Naive B cell (primary cell): ENCODE results near the gene NANOS3. TPM values are rescaled to one million over a fixed set of nuclear protein-coding genes. Genes with fewer than 3 reads are reported as not detected.

Source experiments
- polyA plus RNA-seq, 6 donors: library from polyadenylated mRNA; unstranded; fragments of 300-500 nt; fragmentation: Illumina TruSeq; gene quantifications; one replicate each; pipeline ENCODE4 v1.2.3, GENCODE V29; 2021; ENCODE audit warnings: low read depth in 6 of 6

Gene NANOS3
- polyA plus RNA-seq, 6 donors from 2014 or later, result not detected

Other genes starting within 250 kb of the NANOS3 start
- gene MRI1, start 112.6 kb upstream of the NANOS3 start, polyA plus RNA-seq, result 10 to 100 TPM in 1 of 6 donors, 1 to 10 TPM in 5; 4.7 to 18.3 (median 8.2) TPM
- 100 to 1,000 TPM; 152 to 189 (median 170) TPM for gene C19orf53, start 102.7 kb upstream of the NANOS3 start, polyA plus RNA-seq
- gene ZSWIM4, start 81.7 kb upstream of the NANOS3 start, polyA plus RNA-seq, result 1 to 10 TPM in 1 of 6 donors, under 1 TPM in 4, not detected in 1; 0.65 to 2.2 (median 0.89) TPM
- under 1 TPM in 2 of 6 donors, not detected in 4; 0.47 to 0.51 TPM for gene BRME1, start 29.0 kb downstream of the NANOS3 start, polyA plus RNA-seq
- gene CC2D1A, start 29.1 kb downstream of the NANOS3 start, polyA plus RNA-seq, result 10 to 100 TPM in 2 of 6 donors, 1 to 10 TPM in 4; 2.9 to 13.9 (median 4.3) TPM
- gene PODNL1, start 61.3 kb downstream of the NANOS3 start, polyA plus RNA-seq, result not detected
- 1 to 10 TPM; 3.3 to 8.5 (median 5.4) TPM for gene DCAF15, start 75.4 kb downstream of the NANOS3 start, polyA plus RNA-seq
- 1 to 10 TPM in 3 of 6 donors, under 1 TPM in 3; 0.27 to 2.3 (median 1.1) TPM for gene RFX1, start 129.2 kb downstream of the NANOS3 start, polyA plus RNA-seq
- not detected for gene RLN3, start 151.0 kb downstream of the NANOS3 start, polyA plus RNA-seq
- gene IL27RA, start 154.6 kb downstream of the NANOS3 start, polyA plus RNA-seq, result 10 to 100 TPM; 38.5 to 55.6 (median 48.2) TPM
- not detected for gene PALM3, start 184.9 kb downstream of the NANOS3 start, polyA plus RNA-seq
- gene MISP3, start 195.7 kb downstream of the NANOS3 start, polyA plus RNA-seq, result under 1 TPM in 3 of 6 donors, not detected in 3; 0.16 to 0.53 (median 0.20) TPM
- gene C19orf67, start 208.6 kb downstream of the NANOS3 start, polyA plus RNA-seq, result not detected
- gene SAMD1, start 213.6 kb downstream of the NANOS3 start, polyA plus RNA-seq, result 1 to 10 TPM in 5 of 6 donors, under 1 TPM in 1; 0.52 to 2.1 (median 1.2) TPM
- 1 to 10 TPM in 3 of 6 donors, under 1 TPM in 2, not detected in 1; 0.60 to 3.1 (median 1.2) TPM for gene PRKACA, start 240.6 kb downstream of the NANOS3 start, polyA plus RNA-seq